Parathyroid adenoma (tissue), 2 donors: ENCODE results near the gene HDAC4.

ENCODE experiments used
- H2AFZ ChIP-seq: fragments of 300-600 bp; sonication (generic); one replicate; pipeline ENCODE4 v1.7.0; 2017; ENCODE audit warnings: antibody characterized with exemption, mild to moderate bottlenecking
- H3K27ac ChIP-seq: fragments of 300-600 bp; sonication (generic); one replicate; pipeline ENCODE4 v1.7.0; 2017
- H3K27me3 ChIP-seq: fragments of 300-600 bp; sonication (generic); one replicate; pipeline ENCODE4 v1.7.0; 2017; ENCODE audit warnings: low read length; ENCODE audit not compliant: control insufficient read depth, insufficient read depth
- H3K36me3 ChIP-seq: fragments of 300-600 bp; sonication (generic); one replicate; pipeline ENCODE4 v1.7.0; 2017; ENCODE audit warnings: low read length; ENCODE audit not compliant: control insufficient read depth, insufficient read depth
- H3K4me1 ChIP-seq: fragments of 300-600 bp; sonication (generic); one replicate; pipeline ENCODE4 v1.7.0; 2017; ENCODE audit warnings: control low read depth
- H3K4me2 ChIP-seq: fragments of 300-600 bp; sonication (generic); one replicate; pipeline ENCODE4 v1.7.0; 2017; ENCODE audit warnings: low read length
- H3K4me3 ChIP-seq: fragments of 300-600 bp; sonication (generic); one replicate; pipeline ENCODE4 v1.7.0; 2017; ENCODE audit warnings: low read depth, low read length
- H3K79me2 ChIP-seq: fragments of 300-600 bp; sonication (generic); one replicate; pipeline ENCODE4 v1.7.0; 2017; ENCODE audit warnings: control low read depth
- H3K9ac ChIP-seq: fragments of 300-600 bp; sonication (generic); one replicate; pipeline ENCODE4 v1.7.0; 2017; ENCODE audit warnings: mild to moderate bottlenecking
- H3K9me3 ChIP-seq: fragments of 300-600 bp; sonication (generic); one replicate; pipeline ENCODE4 v1.7.0; 2017; ENCODE audit warnings: low read length; ENCODE audit not compliant: control insufficient read depth
- TF ChIP-seq, protein P1 (sequence below): fragments of 300-600 bp; sonication (generic); IDR thresholded peaks from one replicate; pipeline ENCODE4 v1.7.0; 2017; ENCODE audit warnings: antibody characterized with exemption, mild to moderate bottlenecking
- donor health status: primary hyperparathyroidism.

The HDAC4 gene

DNA sequence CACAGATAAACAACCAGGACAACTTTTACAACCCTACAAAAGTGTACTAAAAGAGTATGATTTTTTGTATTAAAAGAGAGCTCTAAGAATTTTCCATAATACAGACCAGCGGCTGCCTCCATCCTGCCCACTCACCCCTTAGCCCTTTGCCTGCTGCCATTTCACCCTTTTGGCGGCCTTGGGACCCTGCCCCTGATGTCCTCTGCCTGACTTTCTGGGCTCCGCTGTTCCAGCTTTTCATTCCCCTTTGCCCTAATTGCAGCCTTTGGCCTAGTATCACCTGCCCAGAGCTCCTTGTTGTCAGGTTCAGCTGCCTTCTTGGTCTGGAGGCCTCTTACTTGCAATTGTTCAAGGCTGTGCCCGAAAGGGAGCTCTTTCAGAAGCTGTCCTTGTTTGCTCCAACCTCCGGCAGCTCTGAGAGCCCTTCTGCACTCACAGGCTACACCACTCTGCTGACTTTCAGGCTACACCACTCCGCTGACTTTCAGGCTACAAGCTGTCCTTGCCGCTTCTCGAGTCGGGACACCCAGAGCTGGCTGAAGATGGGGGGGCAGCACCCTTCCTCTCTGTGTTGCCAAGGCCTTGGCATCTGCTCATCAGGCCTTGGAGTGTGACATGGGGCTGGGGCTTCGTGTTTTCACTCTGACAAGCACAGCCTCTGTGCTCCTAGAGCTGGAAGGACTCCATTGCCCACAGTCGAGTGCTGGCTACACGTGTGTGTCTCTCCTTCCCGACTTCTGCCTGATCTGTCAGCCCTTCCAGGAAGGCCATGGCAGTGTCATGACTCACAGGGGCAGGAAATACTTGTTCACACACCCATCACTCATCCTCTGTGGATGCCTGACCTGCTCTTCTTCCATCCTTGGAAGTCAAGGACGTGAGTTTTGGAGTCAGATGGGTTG is 43.1 kb upstream of the HDAC4 start:
- Histone ChIP-seq H3K36me3 (no peaks in the 10 kb centered on the region), H2AFZ (no peak overlapping the region), H3K4me3 (no peak overlapping the region), H3K4me1 (no peaks in the 10 kb centered on the region), H3K27ac (no peak overlapping the region), H3K4me2 (no peak overlapping the region), H3K9ac (no peak overlapping the region), H3K9me3 (no peaks in the 10 kb centered on the region), H3K27me3 (no peaks in the 10 kb centered on the region), H3K79me2 (no peaks in the 10 kb centered on the region)
- TF ChIP-seq, protein P1, sequence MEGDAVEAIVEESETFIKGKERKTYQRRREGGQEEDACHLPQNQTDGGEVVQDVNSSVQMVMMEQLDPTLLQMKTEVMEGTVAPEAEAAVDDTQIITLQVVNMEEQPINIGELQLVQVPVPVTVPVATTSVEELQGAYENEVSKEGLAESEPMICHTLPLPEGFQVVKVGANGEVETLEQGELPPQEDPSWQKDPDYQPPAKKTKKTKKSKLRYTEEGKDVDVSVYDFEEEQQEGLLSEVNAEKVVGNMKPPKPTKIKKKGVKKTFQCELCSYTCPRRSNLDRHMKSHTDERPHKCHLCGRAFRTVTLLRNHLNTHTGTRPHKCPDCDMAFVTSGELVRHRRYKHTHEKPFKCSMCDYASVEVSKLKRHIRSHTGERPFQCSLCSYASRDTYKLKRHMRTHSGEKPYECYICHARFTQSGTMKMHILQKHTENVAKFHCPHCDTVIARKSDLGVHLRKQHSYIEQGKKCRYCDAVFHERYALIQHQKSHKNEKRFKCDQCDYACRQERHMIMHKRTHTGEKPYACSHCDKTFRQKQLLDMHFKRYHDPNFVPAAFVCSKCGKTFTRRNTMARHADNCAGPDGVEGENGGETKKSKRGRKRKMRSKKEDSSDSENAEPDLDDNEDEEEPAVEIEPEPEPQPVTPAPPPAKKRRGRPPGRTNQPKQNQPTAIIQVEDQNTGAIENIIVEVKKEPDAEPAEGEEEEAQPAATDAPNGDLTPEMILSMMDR = no peak

DNA sequence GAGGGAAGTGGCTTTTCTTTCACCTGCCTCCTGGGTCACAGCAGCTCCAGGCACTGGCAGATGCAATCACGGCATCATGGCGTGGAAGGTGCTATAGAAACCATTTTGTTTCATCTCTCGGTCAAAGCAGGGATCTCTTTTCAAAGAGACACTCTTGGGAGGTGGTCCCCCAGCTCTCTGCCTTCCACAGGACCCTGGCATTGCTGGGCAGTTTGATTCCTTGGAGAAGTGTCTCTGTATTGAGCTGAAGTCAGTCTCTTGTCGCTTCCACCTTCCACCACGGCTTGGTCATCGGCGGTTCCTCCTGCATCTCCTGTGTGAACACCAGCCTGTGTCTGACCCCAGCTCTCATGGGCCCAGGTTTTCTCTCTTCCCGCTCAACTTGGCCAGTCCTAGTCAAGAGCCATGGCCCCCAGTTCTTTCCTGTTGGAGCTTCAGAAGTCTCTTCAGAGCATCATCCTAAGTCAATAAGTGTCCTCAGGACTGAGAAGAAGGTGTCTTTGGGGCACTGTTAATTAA is 42.3 kb upstream of the HDAC4 start:
- TF ChIP-seq, protein P1 = no peak
- H2AFZ ChIP-seq = no peak overlapping the region
- no peaks in the 10 kb centered on the region for H3K9me3 ChIP-seq
- H3K4me2 ChIP-seq = no peak overlapping the region
- no peaks in the 10 kb centered on the region for H3K27me3 ChIP-seq
- H3K36me3 ChIP-seq = no peaks in the 10 kb centered on the region
- H3K4me1 ChIP-seq = no peaks in the 10 kb centered on the region
- no peak overlapping the region for H3K9ac ChIP-seq
- H3K4me3 ChIP-seq = no peak overlapping the region
- H3K79me2 ChIP-seq = no peaks in the 10 kb centered on the region
- no peak overlapping the region for H3K27ac ChIP-seq

GRCh38 chr2:239442192-239442591 is 41.4 kb upstream of the HDAC4 start:
- TF ChIP-seq, protein P1 = no peak
- no peaks in the 10 kb centered on the region for H3K4me1 ChIP-seq
- H3K9ac ChIP-seq = no peak overlapping the region
- no peaks in the 10 kb centered on the region for H3K36me3 ChIP-seq
- no peak overlapping the region for H2AFZ ChIP-seq
- no peak overlapping the region for H3K4me2 ChIP-seq
- H3K4me3 ChIP-seq = no peak overlapping the region
- no peaks in the 10 kb centered on the region for H3K79me2 ChIP-seq
- H3K9me3 ChIP-seq = no peaks in the 10 kb centered on the region
- H3K27ac ChIP-seq = no peak overlapping the region
- H3K27me3 ChIP-seq = no peaks in the 10 kb centered on the region

DNA sequence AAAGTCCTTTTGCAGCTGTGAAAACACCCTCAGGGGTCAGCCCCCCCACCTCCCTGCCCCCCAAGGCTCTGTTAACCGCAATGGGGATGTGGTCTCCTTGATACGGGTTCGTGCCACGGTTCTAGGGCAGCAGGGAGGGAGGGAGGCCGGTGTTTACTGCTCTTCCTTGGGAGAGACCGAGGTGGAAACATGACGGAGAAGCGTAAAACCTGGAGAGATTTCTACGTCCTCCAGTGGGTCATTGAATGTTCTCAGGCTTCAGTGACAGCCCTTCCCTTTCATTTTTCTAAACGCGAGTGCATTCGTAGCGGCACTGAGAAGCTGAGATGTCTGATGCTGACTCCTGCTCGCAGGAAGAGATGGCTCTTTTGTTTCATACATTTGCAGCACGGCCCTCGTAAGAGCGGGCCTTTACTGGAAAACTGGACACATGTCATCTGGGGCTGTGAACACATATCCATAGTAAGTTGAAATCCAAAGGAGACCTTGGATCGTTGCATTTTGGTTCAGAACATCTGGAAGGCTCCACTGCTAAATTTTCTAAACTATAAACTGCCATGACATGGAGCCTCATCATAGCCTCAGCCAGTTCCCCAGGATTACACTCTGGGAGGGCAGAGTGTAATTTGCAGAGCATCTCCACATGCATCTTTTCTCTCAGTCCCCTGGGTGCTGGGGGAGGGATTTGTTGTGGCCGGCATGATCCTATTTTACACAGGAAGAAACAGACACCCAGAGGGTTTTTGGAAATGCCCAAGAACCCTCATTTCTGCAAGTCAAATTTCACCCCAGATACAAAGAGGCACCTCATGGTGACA is 40.6 kb upstream of the HDAC4 start:
- no peaks in the 10 kb centered on the region for H3K4me1 ChIP-seq
- H3K9me3 ChIP-seq = no peaks in the 10 kb centered on the region
- H2AFZ ChIP-seq = no peak overlapping the region
- TF ChIP-seq, protein P1 = no peak
- no peaks in the 10 kb centered on the region for H3K79me2 ChIP-seq
- H3K27ac ChIP-seq = no peak overlapping the region
- no peaks in the 10 kb centered on the region for H3K36me3 ChIP-seq
- no peak overlapping the region for H3K9ac ChIP-seq
- H3K27me3 ChIP-seq = no peaks in the 10 kb centered on the region
- no peak overlapping the region for H3K4me2 ChIP-seq
- no peak overlapping the region for H3K4me3 ChIP-seq
